ENCODE measurements around the gene TUBA4A.

The TUBA4A gene

DNA sequence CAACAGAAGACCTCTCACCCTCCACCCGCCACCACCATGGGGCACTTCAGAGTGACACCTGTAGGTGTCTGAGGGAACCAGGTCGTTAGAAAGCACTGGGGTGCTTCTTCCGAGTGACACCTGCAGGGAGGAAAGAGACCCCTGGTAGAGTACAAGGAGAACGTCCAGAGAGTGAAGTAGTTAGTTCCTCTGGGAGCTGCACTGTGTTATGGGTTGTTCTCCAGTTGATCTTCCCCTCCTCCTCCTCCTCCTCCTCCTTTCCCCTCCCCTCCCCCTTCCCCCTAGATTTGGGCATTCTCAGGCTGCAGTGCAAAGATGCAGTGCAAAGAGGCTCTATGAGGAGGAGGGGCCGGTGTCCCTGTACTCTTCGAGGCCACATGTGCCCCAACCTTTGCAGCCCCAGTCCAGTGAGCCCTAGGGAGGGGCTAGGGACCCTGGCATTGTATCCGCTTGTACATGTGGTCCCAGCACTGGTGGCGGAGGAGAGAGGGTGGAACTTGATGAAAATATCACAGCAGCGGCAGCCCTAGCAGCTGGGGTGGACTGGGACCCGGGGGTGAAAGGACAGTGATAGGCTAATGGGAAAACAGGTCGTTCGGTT is 26.3 kb upstream of the TUBA4A start:
- no peak for TF ChIP-seq ZFX (IDR thresholded peaks at IDR 0.05; ENCODE audit: borderline replicate concordance)
- TF ChIP-seq, protein P1, sequence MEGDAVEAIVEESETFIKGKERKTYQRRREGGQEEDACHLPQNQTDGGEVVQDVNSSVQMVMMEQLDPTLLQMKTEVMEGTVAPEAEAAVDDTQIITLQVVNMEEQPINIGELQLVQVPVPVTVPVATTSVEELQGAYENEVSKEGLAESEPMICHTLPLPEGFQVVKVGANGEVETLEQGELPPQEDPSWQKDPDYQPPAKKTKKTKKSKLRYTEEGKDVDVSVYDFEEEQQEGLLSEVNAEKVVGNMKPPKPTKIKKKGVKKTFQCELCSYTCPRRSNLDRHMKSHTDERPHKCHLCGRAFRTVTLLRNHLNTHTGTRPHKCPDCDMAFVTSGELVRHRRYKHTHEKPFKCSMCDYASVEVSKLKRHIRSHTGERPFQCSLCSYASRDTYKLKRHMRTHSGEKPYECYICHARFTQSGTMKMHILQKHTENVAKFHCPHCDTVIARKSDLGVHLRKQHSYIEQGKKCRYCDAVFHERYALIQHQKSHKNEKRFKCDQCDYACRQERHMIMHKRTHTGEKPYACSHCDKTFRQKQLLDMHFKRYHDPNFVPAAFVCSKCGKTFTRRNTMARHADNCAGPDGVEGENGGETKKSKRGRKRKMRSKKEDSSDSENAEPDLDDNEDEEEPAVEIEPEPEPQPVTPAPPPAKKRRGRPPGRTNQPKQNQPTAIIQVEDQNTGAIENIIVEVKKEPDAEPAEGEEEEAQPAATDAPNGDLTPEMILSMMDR (IDR thresholded peaks at IDR 0.05) = no peak
- H3K27ac ChIP-seq = peak overlapping the region; percentile 74

DNA sequence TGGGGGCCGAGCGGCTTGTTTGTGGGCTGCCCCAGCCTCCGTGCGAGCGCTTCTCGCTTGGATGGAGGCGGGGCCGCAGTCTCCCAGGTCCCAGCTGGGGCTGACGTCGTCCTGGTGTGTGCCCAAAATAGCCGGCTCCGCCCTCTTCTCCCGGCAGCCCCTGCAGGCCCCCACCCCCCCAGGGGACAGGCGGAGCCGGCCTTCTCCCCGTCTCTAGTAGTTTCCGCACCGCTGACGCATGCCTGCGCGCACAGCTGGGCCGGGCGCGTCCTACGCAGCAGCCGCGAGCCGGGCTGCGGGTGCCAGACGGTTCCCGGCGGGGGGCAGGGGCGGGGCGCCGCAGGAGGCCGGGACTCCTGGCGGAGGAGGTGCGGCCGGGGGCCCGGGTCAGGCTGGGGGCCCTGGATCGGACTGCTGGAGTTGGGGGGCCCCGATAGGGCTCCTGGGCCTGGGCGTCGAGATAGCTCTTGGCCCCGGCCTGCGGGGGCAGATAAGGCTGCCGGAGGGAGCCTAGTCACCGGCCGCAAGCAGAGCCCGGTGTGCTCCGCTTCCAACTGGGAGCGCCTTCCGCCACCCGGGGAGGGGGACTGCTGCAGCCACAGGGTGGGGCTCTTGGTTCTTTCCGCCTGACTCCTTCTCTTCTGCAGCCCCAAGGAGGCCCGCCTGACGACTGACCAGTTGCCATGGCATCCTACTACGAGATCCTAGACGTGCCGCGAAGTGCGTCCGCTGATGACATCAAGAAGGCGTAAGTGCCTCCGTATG is 25.6 kb upstream of the TUBA4A start, which contains the start of gene DNAJB2:
DNAJB2 (plus strand) TSS at position 216 of the 765 bp plus-strand sequence; CDS start at position 684, 468 bp downstream.
- peak within 1 kb of the TSS; percentile 74 for H3K27ac ChIP-seq
- TF ChIP-seq ZFX (IDR thresholded peaks at IDR 0.05; ENCODE audit: borderline replicate concordance) = no peak
- TF ChIP-seq, protein P1 (IDR thresholded peaks at IDR 0.05) = no peak

DNA sequence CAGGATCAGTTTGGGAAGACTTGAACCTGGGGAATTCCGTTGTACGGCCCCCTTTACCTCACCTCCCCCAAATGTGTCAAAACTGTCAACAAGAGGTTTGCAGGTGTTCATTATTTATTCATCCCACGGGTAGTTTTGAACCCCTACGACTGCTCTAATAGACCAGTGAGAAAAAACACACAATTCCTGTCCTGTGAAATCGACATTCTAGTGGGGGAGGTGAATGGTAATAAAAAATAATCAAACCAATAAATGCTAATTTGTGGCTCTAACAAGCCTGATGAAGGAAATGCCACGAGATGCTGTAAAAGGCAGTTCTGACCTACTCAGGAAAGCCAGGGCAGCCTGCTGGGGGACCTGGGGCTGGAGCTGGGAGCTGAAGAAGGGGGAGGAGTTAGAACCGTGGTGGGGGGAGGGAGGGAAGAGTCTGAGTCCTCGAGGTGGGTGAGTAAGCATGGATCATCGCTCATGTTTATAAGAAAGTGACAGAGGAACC is 25.0 kb upstream of the TUBA4A start:
- TF ChIP-seq, protein P1 (IDR thresholded peaks at IDR 0.05) = no peak
- TF ChIP-seq ZFX (IDR thresholded peaks at IDR 0.05; ENCODE audit: borderline replicate concordance) = no peak
- H3K27ac ChIP-seq = peak overlapping the region; percentile 74

DNA sequence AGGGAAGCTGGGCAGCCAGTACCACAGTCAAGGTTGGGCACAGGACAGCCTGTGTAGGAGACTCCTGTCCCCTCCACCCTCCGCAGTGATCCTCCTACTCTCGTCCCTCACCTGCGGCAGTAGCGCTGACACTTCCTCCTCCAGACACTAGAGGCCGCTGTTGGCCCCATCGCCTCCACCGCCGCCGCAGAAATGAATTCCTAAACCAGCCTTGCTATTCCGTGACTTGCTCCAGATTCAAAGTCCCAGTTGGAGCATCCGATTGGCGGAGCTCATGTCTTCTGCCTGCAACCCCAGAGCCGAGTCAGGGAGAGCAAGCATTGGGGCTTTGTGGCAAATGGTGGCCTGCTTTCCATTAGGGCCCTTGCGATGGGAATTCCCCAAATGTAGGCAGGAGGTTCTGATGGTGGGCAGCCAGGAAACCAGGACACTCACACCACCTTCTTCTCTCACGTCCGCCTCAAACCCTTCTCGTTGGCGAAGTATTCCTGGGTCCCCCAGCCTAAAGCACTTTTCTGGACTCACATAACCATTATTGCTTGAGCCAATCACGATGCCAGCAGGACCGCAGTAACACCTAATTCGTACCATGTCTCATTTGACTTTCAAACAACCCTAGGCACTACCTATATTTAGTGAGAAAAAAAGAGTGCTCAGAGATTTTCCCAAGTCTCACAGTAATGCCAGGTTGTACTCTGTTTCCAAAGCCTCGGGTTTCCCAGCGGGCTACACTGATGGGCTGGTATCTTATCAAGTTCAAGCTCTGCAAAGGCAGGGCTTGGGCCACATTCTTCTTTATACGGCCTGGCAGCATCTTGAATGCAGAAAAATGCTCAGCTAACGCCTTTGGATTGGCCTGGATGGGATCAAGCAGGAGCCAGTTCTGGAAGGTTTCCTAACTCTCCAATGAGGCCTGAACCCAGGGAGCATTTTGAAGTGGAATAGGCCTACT is 24.3 kb upstream of the TUBA4A start:
- H3K27ac ChIP-seq = peak overlapping the region; percentile 74
- TF ChIP-seq, protein P1 (IDR thresholded peaks at IDR 0.05) = peak; percentile 98
- no peak for TF ChIP-seq ZFX (IDR thresholded peaks at IDR 0.05; ENCODE audit: borderline replicate concordance)

DNA sequence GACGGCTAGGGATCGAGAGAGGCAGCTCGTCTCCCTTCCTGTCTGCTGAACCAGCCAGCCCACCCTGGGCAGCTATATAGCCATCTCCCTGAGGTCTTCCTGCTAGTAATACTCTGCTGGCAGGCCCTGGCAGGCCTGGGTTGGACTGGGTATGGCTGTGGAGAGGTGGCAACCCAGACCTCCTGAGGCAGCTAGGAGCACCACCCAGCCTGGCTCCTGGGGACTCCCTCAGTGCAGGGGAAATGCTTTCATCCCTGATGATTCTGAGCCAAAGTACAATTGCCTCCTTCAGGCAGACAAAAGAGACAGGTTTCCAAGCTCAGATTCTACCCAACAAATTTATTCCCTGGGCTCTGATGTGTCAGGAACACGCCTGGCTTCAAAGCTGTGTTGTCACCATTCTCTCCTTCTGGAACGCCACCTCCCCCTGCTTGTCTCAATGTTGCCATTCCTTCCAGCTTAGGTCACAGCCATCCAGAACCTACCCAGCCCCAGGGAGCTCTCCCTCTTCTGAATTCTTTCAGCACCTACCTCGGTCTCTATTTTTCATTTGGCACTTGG is 20.7 kb upstream of the TUBA4A start:
- no peak overlapping the region for H3K27ac ChIP-seq
- TF ChIP-seq ZFX (IDR thresholded peaks at IDR 0.05; ENCODE audit: borderline replicate concordance) = no peak
- TF ChIP-seq, protein P1 (IDR thresholded peaks at IDR 0.05) = no peak

DNA sequence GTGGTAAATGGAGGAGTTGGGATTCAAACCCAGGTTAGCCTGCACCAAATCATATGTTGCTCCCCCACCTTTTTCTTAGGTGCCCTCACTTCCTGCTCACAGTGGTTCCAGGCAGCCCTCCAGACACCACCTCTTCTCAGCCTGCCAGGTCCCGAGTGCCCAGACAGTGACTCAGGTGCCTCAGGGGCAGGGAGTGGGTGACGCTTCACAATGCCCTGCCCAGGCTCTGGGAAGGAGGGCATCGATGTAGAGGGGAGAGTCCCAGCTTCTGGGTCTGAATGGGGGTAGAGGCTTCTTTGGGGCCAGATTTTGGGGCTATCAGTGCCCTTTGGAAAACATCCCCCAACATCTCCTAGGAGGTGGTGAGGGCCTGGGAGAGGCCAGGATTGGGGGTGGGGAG is 20.2 kb upstream of the TUBA4A start:
- no peak overlapping the region for H3K27ac ChIP-seq
- TF ChIP-seq ZFX (IDR thresholded peaks at IDR 0.05; ENCODE audit: borderline replicate concordance) = no peak
- TF ChIP-seq, protein P1 (IDR thresholded peaks at IDR 0.05) = no peak
